ENCODE data around the gene BID.
A peak's percentile ranks its signal among the peaks of the same experiment; 100 is the strongest.

BID gene

GRCh38 chr22:17781319-17782031 lies 7.2 kb upstream of the BID start:
- Histone ChIP-seq H3K36me3 (ENCODE audit: control insufficient read depth, insufficient read depth, low read length) (no peaks in the 10 kb centered on the region), H3K27me3 (replicated peaks; ENCODE audit: control insufficient read depth, insufficient read depth, low read length) (no peaks in the 10 kb centered on the region), H3K4me3 (replicated peaks; ENCODE audit: low read depth, low read length) (no peak overlapping the region)
- TF ChIP-seq CTCF (IDR thresholded peaks at IDR 0.05; ENCODE audit: insufficient read depth, low read length, poor library complexity, severe bottlenecking), result no peak
- DNase-seq (ENCODE audit: extremely low read depth, insufficient read length), result peak; percentile 79

GRCh38 chr22:17780741-17781318 lies 6.6 kb upstream of the BID start:
- no peaks in the 10 kb centered on the region for H3K36me3 ChIP-seq (ENCODE audit: control insufficient read depth, insufficient read depth, low read length)
- no peak overlapping the region for H3K4me3 ChIP-seq (replicated peaks; ENCODE audit: low read depth, low read length)
- H3K27me3 ChIP-seq (replicated peaks; ENCODE audit: control insufficient read depth, insufficient read depth, low read length), result no peaks in the 10 kb centered on the region
- DNase-seq (ENCODE audit: extremely low read depth, insufficient read length), result peak; percentile 48
- peak; percentile 23 for TF ChIP-seq CTCF (IDR thresholded peaks at IDR 0.05; ENCODE audit: insufficient read depth, low read length, poor library complexity, severe bottlenecking)

GRCh38 chr22:17780116-17780740 lies 6.0 kb upstream of the BID start:
- DNase-seq (ENCODE audit: extremely low read depth, insufficient read length), result no peak
- Histone ChIP-seq H3K27me3 (replicated peaks; ENCODE audit: control insufficient read depth, insufficient read depth, low read length) (no peaks in the 10 kb centered on the region), H3K4me3 (replicated peaks; ENCODE audit: low read depth, low read length) (no peak overlapping the region), H3K36me3 (ENCODE audit: control insufficient read depth, insufficient read depth, low read length) (no peaks in the 10 kb centered on the region)
- TF ChIP-seq CTCF (IDR thresholded peaks at IDR 0.05; ENCODE audit: insufficient read depth, low read length, poor library complexity, severe bottlenecking), result no peak

GRCh38 chr22:17779286-17780115 lies 5.2 kb upstream of the BID start:
- Histone ChIP-seq H3K27me3 (replicated peaks; ENCODE audit: control insufficient read depth, insufficient read depth, low read length) (no peaks in the 10 kb centered on the region), H3K36me3 (ENCODE audit: control insufficient read depth, insufficient read depth, low read length) (no peaks in the 10 kb centered on the region), H3K4me3 (replicated peaks; ENCODE audit: low read depth, low read length) (peak overlapping the region; percentile 18)
- DNase-seq (ENCODE audit: extremely low read depth, insufficient read length), result peak; percentile 85
- no peak for TF ChIP-seq CTCF (IDR thresholded peaks at IDR 0.05; ENCODE audit: insufficient read depth, low read length, poor library complexity, severe bottlenecking)

GRCh38 chr22:17778412-17778976 lies 4.2 kb upstream of the BID start:
- H3K36me3 ChIP-seq (ENCODE audit: control insufficient read depth, insufficient read depth, low read length), result no peaks in the 10 kb centered on the region
- no peaks in the 10 kb centered on the region for H3K27me3 ChIP-seq (replicated peaks; ENCODE audit: control insufficient read depth, insufficient read depth, low read length)
- H3K4me3 ChIP-seq (replicated peaks; ENCODE audit: low read depth, low read length), result peak overlapping the region; percentile 91
- peak; percentile 51 for DNase-seq (ENCODE audit: extremely low read depth, insufficient read length)
- TF ChIP-seq CTCF (IDR thresholded peaks at IDR 0.05; ENCODE audit: insufficient read depth, low read length, poor library complexity, severe bottlenecking), result no peak

Data from GM06990 (cell line).